ENCODE measurements around the gene ITGAE. TPM values are rescaled to one million over a fixed set of nuclear protein-coding genes. Genes with fewer than 3 reads are reported as not detected.

The ITGAE gene
- total and polyA plus RNA-seq, 2 donors from 2014 or later = 16.5 to 46.3 TPM

GRCh38 chr17:3727041-3727440, 73.9 kb downstream of the ITGAE start:
- no peak for TF ChIP-seq CTCF (IDR thresholded peaks at IDR 0.05; ENCODE audit: borderline replicate concordance, extremely low read depth, insufficient read depth)
- peaks cover 0 to 11% (median 7%) of the 10 kb centered on the region in 3 donors for H3K4me1 ChIP-seq (ENCODE audit: control insufficient read depth in 2 of 3, insufficient read depth in 2 of 3, low read depth in 1 of 3, low read length in 3 of 3)
- H3K9ac ChIP-seq (ENCODE audit: low read length in 3 of 3) = no peak overlapping the region
- H3K9me3 ChIP-seq (ENCODE audit: control insufficient read depth in 2 of 3, insufficient read depth in 1 of 3, low read length in 3 of 3) = no peaks in the 10 kb centered on the region
- no peaks in the 10 kb centered on the region for H3K36me3 ChIP-seq (ENCODE audit: control insufficient read depth in 2 of 3, insufficient read depth in 3 of 3, low read length in 3 of 3)
- intact Hi-C loops (cut with DNase I) = loop anchor here (5.0 kb wide), 1 partner anchor 50 kb away; no protein-coding TSS in a partner anchor
- DNase-seq (no peak), FAIRE-seq (no peak)
- H3K4me3 ChIP-seq (ENCODE audit: low read length in 3 of 3) = no peak overlapping the region
- no peaks in the 10 kb centered on the region for H3K27me3 ChIP-seq (ENCODE audit: control insufficient read depth, insufficient read depth, low read length)
- no peak overlapping the region for H3K27ac ChIP-seq (ENCODE audit: low read depth in 2 of 2, low read length in 2 of 2)

GRCh38 chr17:3724378-3725077, 76.5 kb downstream of the ITGAE start:
- Histone ChIP-seq H3K27me3 (ENCODE audit: control insufficient read depth, insufficient read depth, low read length) (no peaks in the 10 kb centered on the region), H3K4me3 (ENCODE audit: low read length in 3 of 3) (peak overlapping the region; percentile 44 to 93 (median 50)), H3K36me3 (ENCODE audit: control insufficient read depth in 2 of 3, insufficient read depth in 3 of 3, low read length in 3 of 3) (peaks cover 0 to 5% (median 2%) of the 10 kb centered on the region in 3 donors), H3K4me1 (ENCODE audit: control insufficient read depth in 2 of 3, insufficient read depth in 2 of 3, low read depth in 1 of 3, low read length in 3 of 3) (peaks cover 0 to 11% (median 7%) of the 10 kb centered on the region in 3 donors), H3K9me3 (ENCODE audit: control insufficient read depth in 2 of 3, insufficient read depth in 1 of 3, low read length in 3 of 3) (no peaks in the 10 kb centered on the region), H3K27ac (ENCODE audit: low read depth in 2 of 2, low read length in 2 of 2) (no peak overlapping the region), H3K9ac (ENCODE audit: low read length in 3 of 3) (no peak overlapping the region)
- intact Hi-C loops (cut with DNase I) = loop anchor here (5.0 kb wide), 1 partner anchor 47 kb away; no protein-coding TSS in a partner anchor
- TF ChIP-seq CTCF (IDR thresholded peaks at IDR 0.05; ENCODE audit: borderline replicate concordance, extremely low read depth, insufficient read depth) = no peak
- DNase-seq = peak in 2 of 5 donors; percentile 10 to 55
- FAIRE-seq = no peak

- Histone ChIP-seq H3K27ac (ENCODE audit: low read depth in 2 of 2, low read length in 2 of 2) (peak within 1 kb of the TSS; percentile 77 to 85), H3K4me1 (ENCODE audit: control insufficient read depth in 2 of 3, insufficient read depth in 2 of 3, low read depth in 1 of 3, low read length in 3 of 3) (peaks cover 0 to 11% (median 7%) of the 10 kb centered on the region in 3 donors), H3K36me3 (ENCODE audit: control insufficient read depth in 2 of 3, insufficient read depth in 3 of 3, low read length in 3 of 3) (peaks cover 0 to 5% (median 2%) of the 10 kb centered on the region in 3 donors), H3K9ac (ENCODE audit: low read length in 3 of 3) (peak within 1 kb of the TSS; percentile 63 to 96 (median 95)), H3K27me3 (ENCODE audit: control insufficient read depth, insufficient read depth, low read length) (no peaks in the 10 kb centered on the region), H3K9me3 (ENCODE audit: control insufficient read depth in 2 of 3, insufficient read depth in 1 of 3, low read length in 3 of 3) (no peaks in the 10 kb centered on the region), H3K4me3 (ENCODE audit: low read length in 3 of 3) (peak within 1 kb of the TSS; percentile 84 to 95 (median 93))
- DNase-seq (peak; percentile 93 to 97 (median 97)), FAIRE-seq (no peak)
- TF ChIP-seq CTCF (IDR thresholded peaks at IDR 0.05; ENCODE audit: borderline replicate concordance, extremely low read depth, insufficient read depth) = peak; percentile 19
- intact Hi-C loops (cut with DNase I) = no loop called here
Observed at GRCh38 chr17:3723556-3724377, 77.2 kb downstream of the ITGAE start, which contains the start of gene HASPIN. Gene HASPIN (plus strand): TSS chr17:3723903. CDS start chr17:3723936, 33 bp downstream.

Measured in kidney (tissue), 14 donors.